Measurements from ENCODE around the gene DDI2. TPM values are rescaled to one million over a fixed set of nuclear protein-coding genes. Genes with fewer than 3 reads are reported as not detected.
A peak's percentile ranks its signal among the peaks of the same experiment; 100 is the strongest.

Gene DDI2
- total and polyA plus RNA-seq, 12 donors: 2.1 to 29.6 (median 23.9) TPM

GRCh38 chr1:15624133-15624714 is 7.0 kb downstream of the DDI2 start:
- Histone ChIP-seq H3K36me3 (peaks cover 0 to 28% (median 4%) of the 10 kb centered on the region in 9 donors), H3K4me3 (no peak overlapping the region), H3K27me3 (no peaks in the 10 kb centered on the region), H3K4me1 (peaks cover 9 to 92% (median 72%) of the 10 kb centered on the region in 9 donors), H3K9me3 (no peaks in the 10 kb centered on the region), H3K27ac (no peak overlapping the region)
- DNase-seq: no peak
- intact Hi-C loops (cut with DNase I): loop anchor here in 1 of 10 donors (5.0 kb wide), 1 partner anchor 33 kb away; a partner anchor contains a TSS
- no peak for ATAC-seq
- TF ChIP-seq CTCF (IDR thresholded peaks at IDR 0.05): no peak
- WGBS, 2 donors: 90 to 91% methylated on average over 3 of the region's 3 CpGs

DNA sequence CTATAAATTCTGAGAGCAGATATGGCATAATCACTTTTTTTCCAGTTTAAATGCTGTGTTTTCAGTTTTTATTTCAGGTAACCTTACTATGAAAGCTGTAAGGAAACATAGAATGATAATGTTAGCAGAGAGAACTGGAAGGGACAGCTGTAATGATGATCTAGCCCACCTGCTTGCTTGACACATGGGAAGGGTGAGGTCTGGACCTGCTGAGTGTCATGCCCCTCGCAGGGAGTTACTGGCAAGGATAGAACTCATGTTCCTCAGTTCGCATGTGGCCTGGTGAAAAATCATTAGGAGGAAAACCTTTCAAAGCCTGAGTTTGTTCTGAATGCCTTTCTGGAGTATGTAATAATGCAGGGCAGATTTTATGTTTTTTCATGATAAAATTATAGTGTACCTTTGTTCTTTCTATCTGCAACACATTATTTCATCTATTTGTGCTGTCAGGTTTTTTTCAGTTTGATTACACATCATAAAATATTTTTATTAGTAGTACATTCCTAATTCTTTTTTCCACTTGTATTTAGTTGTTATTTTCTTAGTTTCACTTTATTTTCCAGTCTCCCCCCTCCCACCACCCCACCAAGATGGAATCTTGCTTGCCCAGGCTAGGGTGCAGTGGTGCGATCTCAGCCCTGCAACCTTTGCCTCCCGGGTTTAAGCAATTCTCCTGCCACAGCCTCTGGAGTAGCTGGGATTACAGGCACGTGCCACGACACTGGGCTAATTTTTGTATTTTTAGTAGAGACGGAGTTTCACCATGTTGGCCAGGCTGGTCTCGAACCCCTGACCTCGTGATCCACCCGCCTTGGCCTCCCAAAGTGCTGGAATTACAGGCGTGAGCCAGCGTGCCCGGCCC is 8.0 kb downstream of the DDI2 start:
- ATAC-seq: no peak
- peaks cover 6 to 83% (median 61%) of the 10 kb centered on the region in 9 donors for H3K4me1 ChIP-seq
- TF ChIP-seq CTCF (IDR thresholded peaks at IDR 0.05): no peak
- no peak for DNase-seq
- H3K27ac ChIP-seq: peak overlapping the region in 1 of 10 donors; percentile 34
- intact Hi-C loops (cut with DNase I): no loop called here
- H3K9me3 ChIP-seq: no peaks in the 10 kb centered on the region
- H3K4me3 ChIP-seq: no peak overlapping the region
- H3K36me3 ChIP-seq: peaks cover 0 to 39% (median 7%) of the 10 kb centered on the region in 9 donors
- 81 to 83% methylated on average over 13 of the region's 13 CpGs for WGBS, 2 donors
- H3K27me3 ChIP-seq: no peaks in the 10 kb centered on the region

DNA sequence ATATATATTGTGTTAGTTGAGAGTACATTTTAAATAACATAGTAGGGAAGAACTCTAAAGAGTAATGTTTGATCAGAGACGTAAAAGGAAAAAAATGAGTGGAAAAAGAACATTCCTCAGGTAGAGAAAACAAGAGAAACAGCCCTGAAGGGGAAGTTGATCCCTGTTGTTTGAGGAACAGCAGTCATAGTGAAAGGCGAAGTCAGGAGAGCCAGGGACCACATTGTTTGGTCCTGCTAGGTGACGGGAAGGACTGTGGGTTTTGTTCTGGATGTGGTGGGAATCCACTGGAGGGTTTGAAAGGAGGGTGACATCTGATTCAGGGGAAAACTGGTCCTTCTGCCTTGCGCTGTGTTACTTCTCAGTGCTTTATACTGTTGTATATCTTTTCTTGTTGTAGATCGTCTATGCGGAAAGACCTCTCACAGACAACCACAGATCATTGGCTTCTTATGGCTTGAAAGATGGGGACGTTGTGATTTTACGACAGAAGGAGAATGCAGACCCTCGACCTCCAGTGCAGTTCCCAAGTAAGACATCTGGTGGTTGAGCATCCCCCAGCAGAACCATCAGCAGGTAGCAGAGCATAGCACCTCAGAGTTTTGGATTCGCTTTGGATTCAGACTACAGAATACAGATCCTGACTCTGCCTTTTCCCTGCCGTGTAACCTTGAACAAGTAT is 9.2 kb downstream of the DDI2 start:
- H3K9me3 ChIP-seq: no peaks in the 10 kb centered on the region
- no peak for ATAC-seq

More for the DNA sequence above, 9.2 kb downstream of the DDI2 start:
- no peak overlapping the region for H3K4me3 ChIP-seq
- H3K27me3 ChIP-seq: no peaks in the 10 kb centered on the region
- WGBS, 2 donors: 89% methylated on average over 11 of the region's 11 CpGs
- H3K4me1 ChIP-seq: peaks cover 6 to 75% (median 50%) of the 10 kb centered on the region in 9 donors
- DNase-seq: no peak
- intact Hi-C loops (cut with DNase I): no loop called here
- H3K36me3 ChIP-seq: peaks cover 0 to 50% (median 10%) of the 10 kb centered on the region in 9 donors
- peak overlapping the region in 1 of 10 donors; percentile 34 for H3K27ac ChIP-seq
- no peak for TF ChIP-seq CTCF (IDR thresholded peaks at IDR 0.05)

Data from heart right ventricle (tissue), 16 donors.